OCI-LY7 (cell line): ENCODE measurements around the gene ZNF182. TPM values are rescaled to one million over a fixed set of nuclear protein-coding genes. Genes with fewer than 3 reads are reported as not detected.
"Not testable (repeated sequence)": the region's sequence is repeated elsewhere in the genome, so short reads cannot be mapped to it uniquely, and the experiment has no call there.

ENCODE experiments used
- BruUV-seq: library from RNA; stranded (reverse); fragments of 400-500 nt; replicated peaks from 2 replicates; lab custom pipeline; 2021; lab: Mats Ljungman, UMichigan
- CTCF ChIA-PET: fragments of 300-600 bp; sonication (Branson Sonifier 250); formaldehyde crosslinking; loops from one replicate; lab custom pipeline; 2022; ENCODE audit warnings: antibody characterized with exemption; ENCODE audit not compliant: unreplicated experiment; lab: Charles Lee
- POLR2A ChIA-PET: fragments of 300-600 bp; sonication (Branson Sonifier 250); formaldehyde crosslinking; loops from one replicate; lab custom pipeline; 2022; ENCODE audit warnings: antibody characterized with exemption; lab: Charles Lee
- DNase-seq: peaks from one replicate; pipeline ENCODE4 v3.0.0-alpha.2; 2015; ENCODE audit warnings: low spot score
- H2AFZ ChIP-seq: fragments of 200-600 bp; sonication (generic), shearing (Covaris generic); 2 replicates; pipeline ENCODE4 v1.6.1; 2014; ENCODE audit warnings: mild to moderate bottlenecking, antibody characterized with exemption, low read length, moderate library complexity
- H3K27ac ChIP-seq: fragments of 200-600 bp; sonication (generic); 2 replicates; pipeline ENCODE4 v1.5.1; 2014; ENCODE audit warnings: mixed run types, low read depth, mild to moderate bottlenecking, moderate library complexity, low read length, inconsistent platforms; ENCODE audit not compliant: poor library complexity, severe bottlenecking
- H3K36me3 ChIP-seq: fragments of 200-600 bp; sonication (generic); 2 replicates; pipeline ENCODE4 v1.6.1; 2014; ENCODE audit warnings: mild to moderate bottlenecking, antibody characterized with exemption, low read length, moderate library complexity, mixed read lengths; ENCODE audit not compliant: insufficient read depth
- H3K4me1 ChIP-seq: fragments of 200-600 bp; sonication (generic); 2 replicates; pipeline ENCODE4 v1.5.1; 2014; ENCODE audit warnings: mild to moderate bottlenecking, low read length; ENCODE audit not compliant: insufficient read depth, poor library complexity, severe bottlenecking
- H3K4me2 ChIP-seq: fragments of 200-600 bp; sonication (generic); 2 replicates; pipeline ENCODE4 v1.6.1; 2014; ENCODE audit warnings: mild to moderate bottlenecking, low read length
- H3K4me3 ChIP-seq: fragments of 200-600 bp; sonication (generic); 2 replicates; pipeline ENCODE4 v1.5.1; 2014; ENCODE audit warnings: mild to moderate bottlenecking, low read depth, low read length; ENCODE audit not compliant: poor library complexity, severe bottlenecking
- H3K79me2 ChIP-seq: fragments of 200-600 bp; sonication (generic); 2 replicates; pipeline ENCODE4 v1.6.1; 2016; ENCODE audit warnings: low read depth, mild to moderate bottlenecking, low read length, moderate library complexity, mixed read lengths; ENCODE audit not compliant: insufficient read depth
- H3K9me2 ChIP-seq: fragments of 200-600 bp; sonication (generic); 2 replicates; pipeline ENCODE4 v1.6.1; 2016; ENCODE audit warnings: mild to moderate bottlenecking, low read length, mixed read lengths; ENCODE audit not compliant: insufficient read depth
- H3K9me3 ChIP-seq: fragments of 200-600 bp; sonication (generic); 2 replicates; pipeline ENCODE4 v1.6.1; 2014; ENCODE audit warnings: mild to moderate bottlenecking, mixed run types, low read length, mixed read lengths
- H4K20me1 ChIP-seq: fragments of 200-600 bp; sonication (generic); 2 replicates; pipeline ENCODE4 v1.6.1; 2014; ENCODE audit warnings: mild to moderate bottlenecking, antibody characterized with exemption, low read length, moderate library complexity, mixed read lengths; ENCODE audit not compliant: insufficient read depth
- EZH2phosphoT487 ChIP-seq: fragments of 200-600 bp; sonication (generic); IDR thresholded peaks from 2 replicates; pipeline ENCODE4 v1.6.1; 2018; ENCODE audit warnings: low read depth, borderline replicate concordance, mild to moderate bottlenecking, mixed run types, antibody characterized with exemption, low read length, moderate library complexity, mixed read lengths
- intact Hi-C: fragments of 100-400 bp; cut with micrococcal nuclease; formaldehyde crosslinking; loops from one replicate; pipeline ENCODE4 v1.10.0; 2022; ENCODE audit not compliant: unreplicated experiment
- total RNA-seq, 2 experiments: library from RNA; depleted of rRNA in 1 of 2; stranded (reverse); fragments of >200 nt in 1 of 2; shearing (Covaris generic) in 1 of 2; gene quantifications; 2 replicates each; pipeline ENCODE4 v1.2.3, GENCODE V29; 2014 to 2022
- TF ChIP-seq, protein P1 (sequence below): fragments of 200-600 bp; sonication (generic); conservative IDR thresholded peaks from 2 replicates; pipeline ENCODE4 v1.5.1; 2014; ENCODE audit warnings: mild to moderate bottlenecking, antibody characterized with exemption, low read length, moderate library complexity, mixed read lengths

ZNF182 gene
- total RNA-seq, 2 experiments from 2014 or later, result 6.1 to 9.8 TPM

DNA sequence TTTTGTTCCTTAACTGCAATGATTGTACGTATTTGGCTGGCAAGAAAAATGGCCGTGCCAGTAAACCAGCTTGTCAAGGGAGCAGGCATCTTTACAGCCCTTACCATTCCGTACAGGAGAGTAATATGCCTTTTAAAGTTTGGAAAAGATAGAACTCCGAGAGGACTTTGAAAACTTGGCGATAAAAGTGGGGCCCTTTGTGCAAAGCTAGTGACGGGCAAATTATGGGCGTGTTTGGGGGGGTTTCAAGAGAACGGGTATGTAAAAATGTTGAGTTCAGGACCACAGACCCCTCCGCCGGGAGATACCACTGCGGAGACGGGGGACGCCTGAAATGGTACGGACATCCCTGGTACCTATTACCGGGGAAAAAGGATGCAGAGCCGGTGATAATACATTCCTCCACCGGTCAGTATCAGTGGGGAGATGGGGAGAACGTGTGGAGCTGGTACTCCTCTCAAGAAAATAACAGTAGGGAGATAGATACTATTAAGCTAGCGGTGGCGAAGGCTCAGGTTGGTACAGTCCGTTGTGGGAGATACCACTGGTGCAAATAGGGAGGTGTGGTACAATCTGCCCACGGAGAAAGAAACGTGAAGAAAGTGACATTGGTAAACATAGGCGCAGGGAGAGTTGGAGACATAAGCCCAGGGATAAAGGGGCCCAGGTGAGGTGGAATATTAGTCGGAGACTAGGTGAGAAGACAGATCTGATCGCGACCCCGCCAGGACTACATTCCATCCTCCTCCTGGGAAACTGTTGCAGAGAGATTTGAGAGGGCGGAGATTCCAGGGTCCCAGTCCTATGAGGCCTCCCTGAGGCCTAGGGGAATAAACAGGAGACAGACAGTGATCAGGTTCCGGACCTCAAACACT, 17.5 kb upstream of the ZNF182 start:
- POLR2A ChIA-PET, result interaction anchor here (0.6 kb wide), 1 partner anchor 186 kb away, joined by 4 read pairs; no protein-coding TSS in a partner anchor
- intact Hi-C loops, result loop anchor here (10.0 kb wide), 1 partner anchor 366 kb away; the partner anchor contains the start of genes ELK1 and UXT
- no peaks in the 10 kb centered on the region for H3K79me2 ChIP-seq
- no TSS peak for BruUV-seq
- DNase-seq, result peak; percentile 83
- no peak for TF ChIP-seq EZH2phosphoT487
- TF ChIP-seq, protein P1, sequence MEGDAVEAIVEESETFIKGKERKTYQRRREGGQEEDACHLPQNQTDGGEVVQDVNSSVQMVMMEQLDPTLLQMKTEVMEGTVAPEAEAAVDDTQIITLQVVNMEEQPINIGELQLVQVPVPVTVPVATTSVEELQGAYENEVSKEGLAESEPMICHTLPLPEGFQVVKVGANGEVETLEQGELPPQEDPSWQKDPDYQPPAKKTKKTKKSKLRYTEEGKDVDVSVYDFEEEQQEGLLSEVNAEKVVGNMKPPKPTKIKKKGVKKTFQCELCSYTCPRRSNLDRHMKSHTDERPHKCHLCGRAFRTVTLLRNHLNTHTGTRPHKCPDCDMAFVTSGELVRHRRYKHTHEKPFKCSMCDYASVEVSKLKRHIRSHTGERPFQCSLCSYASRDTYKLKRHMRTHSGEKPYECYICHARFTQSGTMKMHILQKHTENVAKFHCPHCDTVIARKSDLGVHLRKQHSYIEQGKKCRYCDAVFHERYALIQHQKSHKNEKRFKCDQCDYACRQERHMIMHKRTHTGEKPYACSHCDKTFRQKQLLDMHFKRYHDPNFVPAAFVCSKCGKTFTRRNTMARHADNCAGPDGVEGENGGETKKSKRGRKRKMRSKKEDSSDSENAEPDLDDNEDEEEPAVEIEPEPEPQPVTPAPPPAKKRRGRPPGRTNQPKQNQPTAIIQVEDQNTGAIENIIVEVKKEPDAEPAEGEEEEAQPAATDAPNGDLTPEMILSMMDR, result no peak
- no peaks in the 10 kb centered on the region for H4K20me1 ChIP-seq
- peak overlapping the region; percentile 75 for H3K4me3 ChIP-seq
- H3K4me2 ChIP-seq, result peak overlapping the region; percentile 80
- no peaks in the 10 kb centered on the region for H3K4me1 ChIP-seq
- H3K9me2 ChIP-seq, result no peaks in the 10 kb centered on the region
- CTCF ChIA-PET, result no interaction called here
- peak overlapping the region; percentile 95 for H2AFZ ChIP-seq
- H3K27ac ChIP-seq, result peak overlapping the region; percentile 60
- H3K36me3 ChIP-seq, result no peaks in the 10 kb centered on the region
- H3K9me3 ChIP-seq, result no peaks in the 10 kb centered on the region

DNA sequence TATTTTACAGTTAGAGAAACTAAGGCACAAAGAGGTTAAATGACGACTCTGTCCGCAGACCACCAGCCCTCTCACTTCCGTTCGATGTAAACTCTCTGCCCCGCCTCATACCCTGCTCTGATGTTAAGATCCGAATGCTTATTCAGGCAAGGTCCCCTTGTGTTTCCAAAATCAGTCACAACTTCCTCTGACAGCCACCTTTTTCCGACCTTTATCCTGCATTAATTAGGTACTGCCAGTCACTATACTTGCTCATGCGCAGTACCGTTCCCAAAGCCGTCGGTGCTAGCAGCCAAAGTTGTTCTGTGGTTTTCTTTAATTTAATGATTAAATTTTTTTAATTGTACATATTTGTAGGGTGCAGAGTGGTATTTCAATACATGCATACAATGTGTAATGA, 16.7 kb upstream of the ZNF182 start:
- H3K27ac ChIP-seq, H3K4me1 ChIP-seq, H3K9me3 ChIP-seq, H3K79me2 ChIP-seq, POLR2A ChIA-PET, BruUV-seq, H4K20me1 ChIP-seq, DNase-seq, H3K36me3 ChIP-seq, H3K9me2 ChIP-seq, CTCF ChIA-PET: not testable (repeated sequence)
- H2AFZ ChIP-seq, result peak overlapping the region; percentile 95; the same call in 1 of the 2 replicates
- intact Hi-C loops, result loop anchor here (10.0 kb wide), 1 partner anchor 366 kb away; the partner anchor contains the start of genes ELK1 and UXT
- peak overlapping the region; percentile 75 for H3K4me3 ChIP-seq
- H3K4me2 ChIP-seq, result peak overlapping the region; percentile 80

DNA sequence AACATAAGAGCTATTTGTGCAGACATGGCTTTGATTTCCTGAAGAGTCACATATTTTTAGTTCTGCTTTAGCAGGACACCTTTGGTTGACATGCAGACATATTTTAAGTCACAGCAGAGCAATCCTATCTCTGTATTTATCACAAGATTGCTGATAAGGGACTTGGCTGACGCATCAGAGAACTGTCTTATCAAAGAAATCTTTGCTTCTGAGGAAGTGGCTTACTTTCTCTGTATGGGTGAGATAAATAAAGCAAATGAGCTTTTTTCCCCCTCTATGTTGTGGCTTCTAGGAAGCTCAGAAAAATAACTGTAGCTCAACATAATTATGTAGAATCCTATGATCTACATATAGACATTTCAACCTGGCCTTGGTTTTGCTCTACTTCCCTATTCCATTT, 16.1 kb upstream of the ZNF182 start:
- H3K27ac ChIP-seq, H3K79me2 ChIP-seq, DNase-seq, CTCF ChIA-PET, H3K4me2 ChIP-seq, H4K20me1 ChIP-seq, H3K9me2 ChIP-seq, BruUV-seq, H3K36me3 ChIP-seq, H3K9me3 ChIP-seq, H3K4me1 ChIP-seq, POLR2A ChIA-PET, H3K4me3 ChIP-seq, H2AFZ ChIP-seq: not testable (repeated sequence)
- intact Hi-C loops, result loop anchor here (10.0 kb wide), 1 partner anchor 365 kb away; the partner anchor contains the start of genes ELK1 and UXT

DNA sequence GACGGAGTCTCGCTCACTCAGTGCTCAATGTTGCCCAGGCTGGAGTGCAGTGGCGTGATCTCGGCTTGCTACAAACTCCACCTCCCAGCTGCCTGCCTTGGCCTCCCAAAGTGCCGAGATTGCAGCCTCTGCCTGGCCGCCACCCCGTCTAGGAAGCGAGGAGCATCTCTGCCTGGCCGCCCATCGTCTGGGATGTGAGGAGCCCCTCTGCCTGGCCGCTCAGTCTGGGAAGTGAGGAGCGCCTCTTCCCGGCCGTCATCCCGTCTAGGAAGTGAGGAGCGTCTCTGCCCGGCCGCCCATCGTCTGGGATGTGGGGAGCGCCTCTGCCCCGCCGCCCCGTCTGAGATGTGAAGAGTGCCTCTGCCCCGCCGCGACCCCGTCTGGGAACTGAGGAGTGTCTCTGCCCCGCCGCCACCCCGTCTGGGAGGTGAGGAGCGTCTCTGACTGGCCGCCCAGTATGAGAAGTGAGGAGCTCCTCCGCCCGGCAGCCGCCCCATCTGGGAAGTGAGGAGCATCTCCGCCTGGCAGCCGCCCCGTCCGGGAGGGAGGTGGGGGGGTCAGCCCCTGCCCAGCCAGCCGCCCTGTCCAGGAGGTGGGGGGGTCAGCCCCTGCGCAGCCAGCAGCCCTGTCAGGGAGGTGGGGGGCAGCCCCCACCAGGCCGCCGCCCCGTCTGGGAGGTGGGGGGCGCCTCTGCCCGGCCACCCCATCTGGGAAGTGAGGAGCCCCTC, 13.0 kb upstream of the ZNF182 start:
- DNase-seq, H3K79me2 ChIP-seq, intact Hi-C loops, H3K4me2 ChIP-seq, H3K4me1 ChIP-seq, H3K36me3 ChIP-seq, CTCF ChIA-PET, H4K20me1 ChIP-seq, H3K27ac ChIP-seq, H3K9me3 ChIP-seq, H3K4me3 ChIP-seq, BruUV-seq, POLR2A ChIA-PET, H2AFZ ChIP-seq, H3K9me2 ChIP-seq: not testable (repeated sequence)

DNA sequence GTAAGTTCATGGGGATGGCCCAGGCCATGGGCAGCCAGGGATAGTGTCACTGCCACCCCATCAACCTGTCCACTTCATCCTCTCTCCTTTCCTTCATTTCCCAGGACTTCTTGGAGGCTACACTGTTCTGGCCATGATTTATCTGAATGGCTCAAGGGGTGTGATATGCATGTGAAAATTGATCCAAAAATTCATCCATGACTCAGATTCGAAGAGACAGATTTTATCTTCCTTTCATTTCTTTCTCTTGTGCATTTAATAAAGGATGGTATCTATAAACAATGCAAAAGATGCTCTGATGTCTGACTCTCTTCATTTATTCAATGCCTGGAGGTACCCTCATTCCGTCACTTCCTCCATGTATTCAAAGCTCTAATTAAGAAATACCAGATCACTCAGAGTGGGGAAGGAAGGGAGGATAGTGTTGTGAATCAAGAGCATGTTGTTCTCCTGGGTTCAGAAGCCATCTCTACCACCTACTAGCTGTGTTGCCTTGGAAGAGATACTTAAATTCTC, 5.7 kb upstream of the ZNF182 start:
- POLR2A ChIA-PET, result not testable (repeated sequence)

More for the DNA sequence above, 5.7 kb upstream of the ZNF182 start:
- H3K36me3 ChIP-seq, H3K9me2 ChIP-seq, H2AFZ ChIP-seq, H4K20me1 ChIP-seq, H3K79me2 ChIP-seq, BruUV-seq, intact Hi-C loops, CTCF ChIA-PET, H3K4me2 ChIP-seq, H3K27ac ChIP-seq, H3K4me3 ChIP-seq, DNase-seq, H3K4me1 ChIP-seq, H3K9me3 ChIP-seq: not testable (repeated sequence)
